ENCODE results near the gene PRPF19.

GRCh38 chr11:60876168-60876485 lies 30.3 kb downstream of the PRPF19 start:
- no peak for TF ChIP-seq CTCF (IDR thresholded peaks at IDR 0.05; ENCODE audit: poor library complexity, severe bottlenecking)
- TF ChIP-seq POLR2AphosphoS5 (IDR thresholded peaks at IDR 0.05): no peak
- no peak for TF ChIP-seq TAF1 (IDR thresholded peaks at IDR 0.05; ENCODE audit: low read depth)
- no peak for TF ChIP-seq RAD21 (conservative IDR thresholded peaks at IDR 0.05)

Data from neural cell (in vitro differentiated cells).